GM12873 (cell line): ENCODE data around the gene SAP30L.

Experiments
- TF ChIP-seq, protein P1 (sequence below): IDR thresholded peaks from 2 replicates; pipeline ENCODE4 v1.5.1; 2012; ENCODE audit warnings: low read depth, mild to moderate bottlenecking, moderate library complexity, low read length, control low read depth; ENCODE audit not compliant: insufficient read depth; ENCODE audit errors: missing control alignments

SAP30L gene

GRCh38 chr5:154478224-154478565, 32.4 kb downstream of the SAP30L start, which contains the start of gene HAND1:
TSS of gene HAND1 (minus strand) at chr5:154478227. CDS start at chr5:154478008, 219 bp downstream.
- TF ChIP-seq, protein P1, sequence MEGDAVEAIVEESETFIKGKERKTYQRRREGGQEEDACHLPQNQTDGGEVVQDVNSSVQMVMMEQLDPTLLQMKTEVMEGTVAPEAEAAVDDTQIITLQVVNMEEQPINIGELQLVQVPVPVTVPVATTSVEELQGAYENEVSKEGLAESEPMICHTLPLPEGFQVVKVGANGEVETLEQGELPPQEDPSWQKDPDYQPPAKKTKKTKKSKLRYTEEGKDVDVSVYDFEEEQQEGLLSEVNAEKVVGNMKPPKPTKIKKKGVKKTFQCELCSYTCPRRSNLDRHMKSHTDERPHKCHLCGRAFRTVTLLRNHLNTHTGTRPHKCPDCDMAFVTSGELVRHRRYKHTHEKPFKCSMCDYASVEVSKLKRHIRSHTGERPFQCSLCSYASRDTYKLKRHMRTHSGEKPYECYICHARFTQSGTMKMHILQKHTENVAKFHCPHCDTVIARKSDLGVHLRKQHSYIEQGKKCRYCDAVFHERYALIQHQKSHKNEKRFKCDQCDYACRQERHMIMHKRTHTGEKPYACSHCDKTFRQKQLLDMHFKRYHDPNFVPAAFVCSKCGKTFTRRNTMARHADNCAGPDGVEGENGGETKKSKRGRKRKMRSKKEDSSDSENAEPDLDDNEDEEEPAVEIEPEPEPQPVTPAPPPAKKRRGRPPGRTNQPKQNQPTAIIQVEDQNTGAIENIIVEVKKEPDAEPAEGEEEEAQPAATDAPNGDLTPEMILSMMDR: no peak

GRCh38 chr5:154478752-154479159, 33.0 kb downstream of the SAP30L start:
- TF ChIP-seq, protein P1: no peak

- TF ChIP-seq, protein P1: no peak
These were observed 33.6 kb downstream of the SAP30L start for GRCh38 chr5:154479160-154479943.

GRCh38 chr5:154479944-154480750, 34.4 kb downstream of the SAP30L start:
- TF ChIP-seq, protein P1: no peak

- TF ChIP-seq, protein P1: no peak
These were observed 35.0 kb downstream of the SAP30L start for GRCh38 chr5:154480847-154481246.

DNA sequence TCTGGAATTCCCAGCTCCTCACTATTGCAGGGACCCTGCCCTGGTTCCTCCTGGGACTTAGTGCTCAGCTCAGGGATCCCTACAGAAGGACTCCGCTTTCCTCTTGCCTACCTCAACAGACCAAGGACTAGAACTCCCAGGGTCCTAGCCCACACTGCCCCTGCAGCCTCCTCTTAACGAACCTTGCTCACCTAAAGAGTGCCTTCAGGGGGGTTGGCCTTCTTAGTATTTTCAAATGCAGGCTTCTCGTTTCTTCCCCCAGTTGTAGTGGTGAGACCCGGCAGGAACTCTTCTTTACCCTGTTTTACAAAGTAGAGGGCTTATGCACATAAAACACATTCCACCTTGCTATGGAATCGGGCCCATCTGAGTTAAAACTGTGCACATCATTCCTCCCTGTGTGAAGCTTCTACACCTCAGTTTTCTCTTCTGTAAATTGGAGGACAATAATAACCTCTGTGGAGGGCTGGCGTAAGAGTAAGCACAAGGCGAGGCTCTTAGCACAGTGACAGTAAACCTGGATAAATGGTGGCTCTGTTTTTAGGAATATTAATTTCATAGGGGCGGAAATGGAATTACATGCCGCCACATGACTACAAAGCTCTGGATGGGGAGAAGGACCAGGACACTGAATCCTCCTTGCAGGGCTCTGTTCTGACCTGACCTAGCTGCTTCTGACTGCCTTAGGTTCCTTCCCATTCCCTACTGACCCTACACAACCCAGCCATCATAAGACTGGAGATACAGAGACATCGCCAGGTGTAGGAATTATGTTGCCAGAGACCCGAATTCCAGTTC, 36.0 kb downstream of the SAP30L start:
- TF ChIP-seq, protein P1: no peak
